ENCODE results near the gene TLR7. TPM values are rescaled to one million over a fixed set of nuclear protein-coding genes. Genes with fewer than 3 reads are reported as not detected.

Gene TLR7
- total and polyA plus RNA-seq, 2 experiments from 2014 or later: not detected

DNA sequence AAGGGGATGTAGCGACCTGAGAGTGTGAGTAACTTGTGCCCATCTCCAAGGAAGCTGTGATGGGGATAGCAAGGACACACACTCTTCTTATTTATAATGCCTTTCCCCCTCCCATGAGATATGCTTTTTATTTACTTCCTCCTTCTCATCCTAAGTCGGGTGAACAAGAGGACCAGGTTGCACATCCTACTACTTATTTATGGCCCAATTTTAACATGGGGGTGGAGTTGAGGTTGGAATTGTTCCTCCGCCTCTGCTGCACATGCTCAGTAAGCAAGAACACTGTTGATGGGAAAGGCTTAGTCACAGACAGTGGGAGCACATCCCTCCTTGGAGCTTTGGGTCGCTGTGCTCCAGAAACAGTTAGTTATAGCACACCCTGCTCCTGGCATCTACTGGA lies 24.3 kb downstream of the TLR7 start:
- Histone ChIP-seq H3F3A (ENCODE audit: insufficient read depth) (no peaks in the 10 kb centered on the region), H3K79me2 (ENCODE audit: insufficient read depth) (no peaks in the 10 kb centered on the region), H3K36me3 (ENCODE audit: low read depth) (no peaks in the 10 kb centered on the region), H3K9ac (no peak overlapping the region), H3K9me2 (ENCODE audit: insufficient read depth) (no peaks in the 10 kb centered on the region), H4K20me1 (ENCODE audit: insufficient read depth) (no peaks in the 10 kb centered on the region), H3K4me1 (ENCODE audit: insufficient read depth) (no peaks in the 10 kb centered on the region), H2AFZ (no peak overlapping the region), H3K27me3 (replicated peaks; ENCODE audit: insufficient read depth) (no peaks in the 10 kb centered on the region), H3K4me2 (ENCODE audit: unreplicated experiment) (no peak overlapping the region), H3K27ac (no peak overlapping the region), H3K4me3 (no peak overlapping the region), H3K9me3 (ENCODE audit: low read depth) (no peaks in the 10 kb centered on the region)
- 49 to 62% methylated on average over 4 of the region's 4 CpGs for WGBS, 2 experiments (ENCODE audit: low coverage in 1 of 2, low lambda C conversion rate in 2 of 2, missing lambda C conversion rate in 2 of 2)
- in situ Hi-C loops (cut with MboI): no loop called here
- no peak for TF ChIP-seq EZH2phosphoT487 (IDR thresholded peaks at IDR 0.05; ENCODE audit: insufficient read depth, low read depth)
- no peak for DNase-seq

DNA sequence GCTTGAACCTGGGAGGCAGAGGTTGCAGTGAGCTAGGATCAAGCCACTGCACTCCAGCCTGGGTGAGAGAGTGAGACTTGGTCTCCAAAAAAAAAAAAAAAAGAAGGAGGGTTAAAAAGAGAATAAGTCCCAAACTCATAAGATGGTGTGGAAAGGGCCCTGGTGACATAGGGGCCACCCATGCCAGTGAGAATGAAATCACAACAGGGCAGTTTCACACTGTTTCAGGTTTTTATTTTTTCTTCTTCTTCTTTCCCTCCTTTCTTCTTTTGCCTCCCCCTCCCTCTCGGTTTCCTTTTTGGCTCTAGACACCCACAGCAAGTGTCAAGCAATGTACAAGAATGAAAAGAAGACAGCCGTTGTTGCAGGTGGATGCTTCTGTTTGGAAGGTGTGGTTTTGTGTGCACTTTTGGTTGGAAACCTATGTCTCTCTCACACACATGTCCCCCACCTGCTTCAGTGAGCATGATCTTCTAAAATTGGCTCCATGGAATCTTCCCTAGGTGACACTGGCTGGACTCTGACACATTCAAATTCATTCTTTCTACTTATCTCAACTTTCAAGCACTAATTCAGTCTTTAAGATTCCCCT lies 25.1 kb downstream of the TLR7 start:
- TF ChIP-seq EZH2phosphoT487 (IDR thresholded peaks at IDR 0.05; ENCODE audit: insufficient read depth, low read depth) (no peak), EZH2 (IDR thresholded peaks at IDR 0.05; ENCODE audit: insufficient read depth, poor library complexity, severe bottlenecking) (no peak)
- Histone ChIP-seq H3K36me3 (ENCODE audit: low read depth) (no peaks in the 10 kb centered on the region), H3K27me3 (replicated peaks; ENCODE audit: insufficient read depth) (no peaks in the 10 kb centered on the region), H3K79me2 (ENCODE audit: insufficient read depth) (no peaks in the 10 kb centered on the region), H3K27ac (no peak overlapping the region), H3K9ac (no peak overlapping the region), H3K4me2 (ENCODE audit: unreplicated experiment) (no peak overlapping the region), H3F3A (ENCODE audit: insufficient read depth) (no peaks in the 10 kb centered on the region), H3K9me3 (ENCODE audit: low read depth) (no peaks in the 10 kb centered on the region), H3K4me1 (ENCODE audit: insufficient read depth) (no peaks in the 10 kb centered on the region), H2AFZ (no peak overlapping the region), H3K4me3 (no peak overlapping the region), H3K9me2 (ENCODE audit: insufficient read depth) (no peaks in the 10 kb centered on the region), H4K20me1 (ENCODE audit: insufficient read depth) (no peaks in the 10 kb centered on the region)
- no peak for DNase-seq
- in situ Hi-C loops (cut with MboI): no loop called here
- WGBS, 2 experiments (ENCODE audit: low coverage in 1 of 2, low lambda C conversion rate in 2 of 2, missing lambda C conversion rate in 2 of 2): 42 to 45% methylated on average over 2 of the region's 2 CpGs

DNA sequence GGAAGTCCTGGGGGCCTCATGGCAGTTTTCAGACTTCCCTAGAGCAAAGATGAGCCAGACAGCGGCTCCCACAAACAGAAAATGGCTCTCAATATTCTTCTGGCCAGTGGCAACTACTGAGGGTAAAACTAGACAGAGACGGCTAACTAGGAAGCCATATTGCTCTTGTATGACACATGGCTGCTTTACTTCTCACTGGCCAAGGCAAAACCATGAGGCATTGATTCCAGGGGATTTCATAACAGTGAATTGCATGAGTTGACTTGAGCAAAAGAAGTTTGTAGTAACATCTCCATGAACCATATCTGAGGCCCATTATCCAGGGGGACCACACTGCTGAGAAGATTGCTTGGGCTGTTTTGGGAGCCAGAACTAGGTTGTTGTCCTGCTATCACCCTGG lies 25.8 kb downstream of the TLR7 start:
- WGBS, 2 experiments (ENCODE audit: low coverage in 1 of 2, low lambda C conversion rate in 2 of 2, missing lambda C conversion rate in 2 of 2): 46 to 50% methylated on average over 2 of the region's 2 CpGs
- no peaks in the 10 kb centered on the region for H3F3A ChIP-seq (ENCODE audit: insufficient read depth)
- H2AFZ ChIP-seq: no peak overlapping the region
- H3K36me3 ChIP-seq (ENCODE audit: low read depth): no peaks in the 10 kb centered on the region
- no peak overlapping the region for H3K4me3 ChIP-seq
- H3K4me2 ChIP-seq (ENCODE audit: unreplicated experiment): no peak overlapping the region
- no peaks in the 10 kb centered on the region for H3K4me1 ChIP-seq (ENCODE audit: insufficient read depth)
- no peak for DNase-seq
- H3K9ac ChIP-seq: no peak overlapping the region
- no peaks in the 10 kb centered on the region for H3K27me3 ChIP-seq (replicated peaks; ENCODE audit: insufficient read depth)
- in situ Hi-C loops (cut with MboI): no loop called here
- no peak for TF ChIP-seq EZH2 (IDR thresholded peaks at IDR 0.05; ENCODE audit: insufficient read depth, poor library complexity, severe bottlenecking)
- no peak for TF ChIP-seq EZH2phosphoT487 (IDR thresholded peaks at IDR 0.05; ENCODE audit: insufficient read depth, low read depth)
- no peak overlapping the region for H3K27ac ChIP-seq
- no peaks in the 10 kb centered on the region for H3K9me2 ChIP-seq (ENCODE audit: insufficient read depth)
- H3K79me2 ChIP-seq (ENCODE audit: insufficient read depth): no peaks in the 10 kb centered on the region
- no peaks in the 10 kb centered on the region for H3K9me3 ChIP-seq (ENCODE audit: low read depth)
- H4K20me1 ChIP-seq (ENCODE audit: insufficient read depth): no peaks in the 10 kb centered on the region

DNA sequence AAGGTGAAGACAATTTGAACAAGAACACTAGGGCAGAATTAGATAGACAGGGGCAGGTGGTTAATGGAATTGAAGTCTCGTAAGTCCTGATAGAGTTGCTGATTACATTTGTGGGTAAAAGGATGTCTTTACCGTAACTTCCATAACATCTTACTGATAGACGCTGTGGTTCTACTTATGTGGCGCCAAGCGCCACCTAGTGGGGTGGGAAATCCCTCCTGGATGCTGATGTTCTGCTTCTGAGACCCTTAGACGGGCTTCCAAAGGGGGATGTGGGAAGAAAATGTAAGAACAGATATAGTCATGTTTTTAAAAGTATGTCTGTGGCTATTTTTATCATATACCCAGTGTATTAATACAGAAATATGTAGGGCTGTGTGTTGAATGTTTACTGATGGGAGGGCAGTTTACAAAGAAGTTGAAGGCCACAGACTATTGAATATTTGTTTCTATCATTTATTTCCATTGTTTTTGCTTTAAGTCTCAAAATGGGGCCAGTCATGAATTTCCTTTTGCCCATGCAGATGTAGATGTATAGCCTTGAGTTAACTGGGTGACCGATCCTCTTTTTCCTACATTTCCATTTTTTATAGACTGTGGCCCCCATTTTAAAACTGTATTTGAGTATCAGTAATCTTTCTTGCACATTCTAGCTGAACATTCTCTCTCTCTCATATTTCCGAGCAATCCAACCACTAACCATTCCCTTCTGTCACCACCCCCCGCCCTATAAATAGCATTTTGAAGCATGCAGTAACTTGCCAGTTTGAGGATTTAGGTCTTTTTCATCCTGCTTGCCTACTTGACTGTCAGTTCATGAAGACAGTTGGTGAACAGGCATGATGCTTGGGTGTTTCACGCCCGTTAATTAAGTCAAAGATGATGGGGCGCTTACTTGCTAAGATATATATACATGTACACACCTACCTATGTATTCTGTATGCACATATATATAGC lies 27.5 kb downstream of the TLR7 start:
- no peak overlapping the region for H2AFZ ChIP-seq
- no peak overlapping the region for H3K9ac ChIP-seq
- WGBS, 2 experiments (ENCODE audit: low coverage in 1 of 2, low lambda C conversion rate in 2 of 2, missing lambda C conversion rate in 2 of 2): 39 to 40% methylated on average over 10 to 12 of the region's 12 CpGs
- H3K27me3 ChIP-seq (replicated peaks; ENCODE audit: insufficient read depth): no peaks in the 10 kb centered on the region
- H3K27ac ChIP-seq: no peak overlapping the region
- TF ChIP-seq EZH2 (IDR thresholded peaks at IDR 0.05; ENCODE audit: insufficient read depth, poor library complexity, severe bottlenecking) (no peak), EZH2phosphoT487 (IDR thresholded peaks at IDR 0.05; ENCODE audit: insufficient read depth, low read depth) (no peak)
- no peaks in the 10 kb centered on the region for H3K36me3 ChIP-seq (ENCODE audit: low read depth)
- no peak overlapping the region for H3K4me3 ChIP-seq
- peak; percentile 15 for DNase-seq
- no peaks in the 10 kb centered on the region for H3K9me2 ChIP-seq (ENCODE audit: insufficient read depth)
- no peaks in the 10 kb centered on the region for H3K4me1 ChIP-seq (ENCODE audit: insufficient read depth)
- no peaks in the 10 kb centered on the region for H4K20me1 ChIP-seq (ENCODE audit: insufficient read depth)
- H3K79me2 ChIP-seq (ENCODE audit: insufficient read depth): no peaks in the 10 kb centered on the region
- in situ Hi-C loops (cut with MboI): no loop called here
- H3K9me3 ChIP-seq (ENCODE audit: low read depth): no peaks in the 10 kb centered on the region
- no peaks in the 10 kb centered on the region for H3F3A ChIP-seq (ENCODE audit: insufficient read depth)
- no peak overlapping the region for H3K4me2 ChIP-seq (ENCODE audit: unreplicated experiment)
